Skeletal muscle satellite cell (primary cell): ENCODE results near the gene NTSR2.

ENCODE experiments used
- H3K27me3 ChIP-seq: 2 replicates; pipeline ENCODE4 v1.7.0; 2013; ENCODE audit warnings: low read length; ENCODE audit not compliant: control insufficient read depth, insufficient read depth
- H3K36me3 ChIP-seq: 2 replicates; pipeline ENCODE4 v1.7.0; 2013; ENCODE audit warnings: mild to moderate bottlenecking, control low read depth, low read length; ENCODE audit not compliant: insufficient read depth
- H3K4me1 ChIP-seq: 2 replicates; pipeline ENCODE4 v1.7.0; 2013; ENCODE audit warnings: low read length; ENCODE audit not compliant: control insufficient read depth, insufficient read depth
- H3K4me2 ChIP-seq: 2 replicates; pipeline ENCODE4 v1.7.0; 2013; ENCODE audit warnings: mild to moderate bottlenecking, low read length
- H3K4me3 ChIP-seq: 2 replicates; pipeline ENCODE4 v1.7.0; 2013; ENCODE audit warnings: low read length
- H3K9ac ChIP-seq: 2 replicates; pipeline ENCODE4 v1.7.0; 2013; ENCODE audit warnings: mild to moderate bottlenecking, low read depth, low read length, moderate library complexity
- H3K9me3 ChIP-seq: replicated peaks from 2 replicates; pipeline ENCODE4 v1.7.0; 2013; ENCODE audit warnings: mild to moderate bottlenecking, control low read depth, low read length

NTSR2 gene

DNA sequence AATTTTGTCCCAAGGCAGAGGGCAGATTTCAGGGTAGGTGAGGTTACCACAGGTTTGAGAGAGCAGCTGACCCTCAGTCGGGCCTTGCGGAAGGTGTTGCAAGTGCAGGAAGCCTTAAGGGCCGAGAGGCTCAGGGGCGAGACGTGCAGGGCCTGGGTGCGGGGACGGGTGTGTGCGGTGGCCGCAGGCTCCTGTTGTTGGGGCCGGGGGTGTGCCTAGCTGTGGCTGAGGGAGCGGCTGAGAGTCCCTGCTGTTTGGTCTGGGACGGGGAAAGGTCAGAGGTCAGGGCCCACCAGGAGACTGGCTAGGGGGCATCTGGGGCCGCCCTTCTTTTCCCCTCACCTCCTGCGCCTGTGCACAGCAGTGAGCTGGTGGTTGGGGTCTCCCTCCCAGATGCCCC lies 52.5 kb downstream of the NTSR2 start:
- no peak overlapping the region for H3K9ac ChIP-seq
- peaks cover 17% of the 10 kb centered on the region for H3K27me3 ChIP-seq
- no peak overlapping the region for H3K4me3 ChIP-seq
- H3K4me2 ChIP-seq: no peak overlapping the region
- no peaks in the 10 kb centered on the region for H3K4me1 ChIP-seq
- no peaks in the 10 kb centered on the region for H3K36me3 ChIP-seq
- H3K9me3 ChIP-seq: no peaks in the 10 kb centered on the region

- H3K9ac ChIP-seq: no peak overlapping the region
Measured at GRCh38 chr2:11616851-11617415, 53.1 kb downstream of the NTSR2 start.

GRCh38 chr2:11616097-11616687 lies 53.8 kb downstream of the NTSR2 start:
- Histone ChIP-seq H3K4me3 (no peak overlapping the region), H3K9me3 (no peaks in the 10 kb centered on the region), H3K4me1 (no peaks in the 10 kb centered on the region), H3K4me2 (no peak overlapping the region), H3K36me3 (no peaks in the 10 kb centered on the region), H3K27me3 (peaks cover 10% of the 10 kb centered on the region), H3K9ac (no peak overlapping the region)

More at GRCh38 chr2:11616851-11617415, 53.1 kb downstream of the NTSR2 start:
- Histone ChIP-seq H3K4me2 (no peak overlapping the region), H3K4me3 (no peak overlapping the region), H3K4me1 (no peaks in the 10 kb centered on the region), H3K9me3 (no peaks in the 10 kb centered on the region), H3K27me3 (peaks cover 16% of the 10 kb centered on the region), H3K36me3 (no peaks in the 10 kb centered on the region)

DNA sequence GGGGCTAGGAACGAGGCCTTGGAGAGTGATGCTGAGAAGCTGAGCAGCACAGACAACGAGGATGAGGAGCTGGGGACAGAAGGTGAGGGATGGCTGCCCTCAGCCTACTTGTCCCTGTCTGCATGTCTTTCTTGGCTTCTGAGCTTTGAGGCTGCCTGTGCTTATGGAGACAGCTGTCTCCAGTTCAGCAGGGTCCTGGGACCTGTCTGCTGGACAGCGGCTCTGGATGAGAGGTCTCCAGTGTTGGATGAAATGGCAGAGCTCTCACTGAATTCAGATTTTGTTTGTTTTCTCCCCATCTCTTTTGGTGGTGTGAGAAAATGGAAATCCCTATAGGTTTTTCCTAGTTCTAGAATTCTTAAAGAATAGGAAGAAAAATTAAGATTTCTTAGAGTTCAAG lies 54.8 kb downstream of the NTSR2 start:
- Histone ChIP-seq H3K9me3 (no peaks in the 10 kb centered on the region), H3K9ac (no peak overlapping the region), H3K27me3 (peaks cover 7% of the 10 kb centered on the region), H3K36me3 (no peaks in the 10 kb centered on the region), H3K4me3 (no peak overlapping the region), H3K4me2 (no peak overlapping the region), H3K4me1 (no peaks in the 10 kb centered on the region)

DNA sequence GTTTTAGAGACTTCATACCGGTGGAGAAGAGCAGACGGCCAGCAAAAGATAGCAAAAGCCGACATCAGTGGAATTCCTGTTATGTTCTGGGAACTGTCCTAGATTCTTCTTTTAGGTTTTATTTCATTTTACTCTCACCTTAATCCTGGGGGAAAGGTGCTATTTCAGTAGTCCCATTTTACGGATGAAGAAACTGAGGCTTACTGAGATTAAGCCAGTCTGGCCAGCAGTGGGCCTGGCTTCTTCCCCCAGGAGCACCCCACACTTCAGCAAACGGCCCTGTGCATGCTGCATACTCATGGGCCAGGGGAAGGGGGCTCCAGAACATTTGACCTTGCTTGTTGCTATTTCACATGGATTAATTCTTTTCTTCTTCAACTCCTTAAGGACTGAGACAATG lies 56.7 kb downstream of the NTSR2 start:
- Histone ChIP-seq H3K27me3 (peaks cover 12% of the 10 kb centered on the region), H3K4me3 (no peak overlapping the region), H3K36me3 (no peaks in the 10 kb centered on the region), H3K4me1 (no peaks in the 10 kb centered on the region), H3K9me3 (no peaks in the 10 kb centered on the region), H3K9ac (no peak overlapping the region), H3K4me2 (no peak overlapping the region)

DNA sequence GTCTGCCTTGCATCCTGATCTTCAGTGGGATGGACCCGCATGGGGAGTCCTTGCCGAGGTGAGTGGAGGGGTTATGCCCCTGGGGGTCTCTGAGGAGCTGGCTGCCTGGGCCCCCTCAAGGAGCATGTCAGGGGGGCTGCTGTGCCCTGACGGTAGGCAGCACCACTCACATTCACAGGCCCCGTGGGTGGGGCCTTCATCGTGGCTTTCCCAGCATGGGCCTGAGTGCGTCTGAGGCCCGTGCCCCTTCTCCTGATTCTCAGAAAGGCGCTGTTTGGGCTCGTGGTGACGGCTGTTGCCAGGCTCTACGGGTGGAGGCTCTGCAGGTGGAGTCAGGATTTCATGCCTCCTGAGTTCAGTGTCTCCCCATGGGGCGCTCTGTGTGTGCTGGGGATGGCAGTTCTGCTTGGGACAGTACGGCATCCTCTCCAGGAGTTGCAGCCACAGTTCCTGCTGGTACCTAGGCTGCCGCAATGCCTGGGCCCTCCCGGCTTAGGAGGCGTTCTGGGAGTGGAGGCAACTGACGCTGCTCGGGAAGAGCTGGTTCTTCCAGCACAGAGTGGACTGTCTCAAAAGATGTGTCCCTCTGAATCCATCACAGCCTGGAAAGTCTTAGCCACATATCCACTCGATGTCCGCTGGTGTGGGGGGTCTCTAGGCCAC lies 57.3 kb downstream of the NTSR2 start:
- Histone ChIP-seq H3K4me1 (no peaks in the 10 kb centered on the region), H3K4me2 (no peak overlapping the region), H3K9ac (no peak overlapping the region), H3K27me3 (peaks cover 12% of the 10 kb centered on the region), H3K4me3 (no peak overlapping the region), H3K9me3 (no peaks in the 10 kb centered on the region), H3K36me3 (no peaks in the 10 kb centered on the region)

DNA sequence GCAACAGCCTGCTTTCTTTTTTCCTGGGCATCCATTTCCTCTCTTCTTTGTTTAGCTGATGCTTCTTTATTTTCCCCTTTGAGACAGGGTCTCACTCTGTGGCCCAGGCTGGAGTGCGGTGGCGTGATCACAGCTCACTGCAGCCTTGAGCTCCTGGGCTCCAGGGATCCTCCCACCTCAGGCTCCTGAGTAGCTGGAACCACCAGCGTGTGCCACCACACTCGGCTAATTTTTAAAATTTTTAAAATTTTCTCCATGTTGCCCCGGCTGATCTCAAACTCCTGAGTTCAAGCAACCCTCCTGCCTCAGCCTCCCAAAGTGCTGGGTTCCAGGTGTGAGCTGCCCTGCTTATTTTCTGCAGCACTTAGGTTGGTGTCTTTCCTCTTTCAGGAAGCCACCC lies 58.7 kb downstream of the NTSR2 start:
- H3K36me3 ChIP-seq: no peaks in the 10 kb centered on the region
- no peaks in the 10 kb centered on the region for H3K9me3 ChIP-seq
- peaks cover 10% of the 10 kb centered on the region for H3K27me3 ChIP-seq
- H3K4me3 ChIP-seq: no peak overlapping the region
- H3K4me1 ChIP-seq: no peaks in the 10 kb centered on the region
- no peak overlapping the region for H3K9ac ChIP-seq
- no peak overlapping the region for H3K4me2 ChIP-seq

GRCh38 chr2:11610624-11611242 lies 59.3 kb downstream of the NTSR2 start:
- Histone ChIP-seq H3K4me1 (no peaks in the 10 kb centered on the region), H3K4me3 (no peak overlapping the region), H3K36me3 (no peaks in the 10 kb centered on the region), H3K4me2 (no peak overlapping the region), H3K9me3 (no peaks in the 10 kb centered on the region), H3K9ac (no peak overlapping the region), H3K27me3 (peaks cover 15% of the 10 kb centered on the region)
